Measurements from ENCODE around the gene TCERG1L. TPM values are rescaled to one million over a fixed set of nuclear protein-coding genes. Genes with fewer than 3 reads are reported as not detected.

The TCERG1L gene
- total and polyA plus RNA-seq, 2 experiments from 2014 or later: not detected

GRCh38 chr10:131046194-131046593, 265.3 kb downstream of the TCERG1L start:
- TF ChIP-seq EZH2 (IDR thresholded peaks at IDR 0.05; ENCODE audit: insufficient read depth, poor library complexity, severe bottlenecking) (no peak), EZH2phosphoT487 (IDR thresholded peaks at IDR 0.05; ENCODE audit: insufficient read depth, low read depth) (no peak)
- H3K27me3 ChIP-seq (replicated peaks; ENCODE audit: insufficient read depth): no peaks in the 10 kb centered on the region
- WGBS, 2 experiments (ENCODE audit: low coverage in 1 of 2, low lambda C conversion rate in 2 of 2, missing lambda C conversion rate in 2 of 2): 55 to 57% methylated on average over 9 to 10 of the region's 10 CpGs
- no peaks in the 10 kb centered on the region for H4K20me1 ChIP-seq (ENCODE audit: insufficient read depth)
- no peak overlapping the region for H3K9ac ChIP-seq
- H3K4me3 ChIP-seq: no peak overlapping the region
- H3K9me2 ChIP-seq (ENCODE audit: insufficient read depth): no peaks in the 10 kb centered on the region
- no peak overlapping the region for H3K4me2 ChIP-seq (ENCODE audit: unreplicated experiment)
- in situ Hi-C loops (cut with MboI): no loop called here
- no peaks in the 10 kb centered on the region for H3K79me2 ChIP-seq (ENCODE audit: insufficient read depth)
- H3K27ac ChIP-seq: no peak overlapping the region
- no peaks in the 10 kb centered on the region for H3K9me3 ChIP-seq (ENCODE audit: low read depth)
- H3F3A ChIP-seq (ENCODE audit: insufficient read depth): no peaks in the 10 kb centered on the region
- H3K36me3 ChIP-seq (ENCODE audit: low read depth): no peaks in the 10 kb centered on the region
- no peak for DNase-seq
- H3K4me1 ChIP-seq (ENCODE audit: insufficient read depth): no peaks in the 10 kb centered on the region
- no peak overlapping the region for H2AFZ ChIP-seq

- Histone ChIP-seq H3K9me3 (ENCODE audit: low read depth) (no peaks in the 10 kb centered on the region), H4K20me1 (ENCODE audit: insufficient read depth) (no peaks in the 10 kb centered on the region), H3K4me1 (ENCODE audit: insufficient read depth) (no peaks in the 10 kb centered on the region), H3K9me2 (ENCODE audit: insufficient read depth) (no peaks in the 10 kb centered on the region), H2AFZ (no peak overlapping the region), H3K79me2 (ENCODE audit: insufficient read depth) (no peaks in the 10 kb centered on the region), H3K27ac (no peak overlapping the region), H3F3A (ENCODE audit: insufficient read depth) (no peaks in the 10 kb centered on the region), H3K27me3 (replicated peaks; ENCODE audit: insufficient read depth) (no peaks in the 10 kb centered on the region), H3K4me2 (ENCODE audit: unreplicated experiment) (no peak overlapping the region), H3K36me3 (ENCODE audit: low read depth) (no peaks in the 10 kb centered on the region), H3K4me3 (no peak overlapping the region), H3K9ac (no peak overlapping the region)
- in situ Hi-C loops (cut with MboI): no loop called here
- TF ChIP-seq EZH2phosphoT487 (IDR thresholded peaks at IDR 0.05; ENCODE audit: insufficient read depth, low read depth) (no peak), EZH2 (IDR thresholded peaks at IDR 0.05; ENCODE audit: insufficient read depth, poor library complexity, severe bottlenecking) (no peak)
- no peak for DNase-seq
- WGBS, 2 experiments (ENCODE audit: low coverage in 1 of 2, low lambda C conversion rate in 2 of 2, missing lambda C conversion rate in 2 of 2): 53 to 62% methylated on average over 13 of the region's 14 CpGs
These were observed 267.0 kb downstream of the TCERG1L start for GRCh38 chr10:131044379-131045111.

DNA sequence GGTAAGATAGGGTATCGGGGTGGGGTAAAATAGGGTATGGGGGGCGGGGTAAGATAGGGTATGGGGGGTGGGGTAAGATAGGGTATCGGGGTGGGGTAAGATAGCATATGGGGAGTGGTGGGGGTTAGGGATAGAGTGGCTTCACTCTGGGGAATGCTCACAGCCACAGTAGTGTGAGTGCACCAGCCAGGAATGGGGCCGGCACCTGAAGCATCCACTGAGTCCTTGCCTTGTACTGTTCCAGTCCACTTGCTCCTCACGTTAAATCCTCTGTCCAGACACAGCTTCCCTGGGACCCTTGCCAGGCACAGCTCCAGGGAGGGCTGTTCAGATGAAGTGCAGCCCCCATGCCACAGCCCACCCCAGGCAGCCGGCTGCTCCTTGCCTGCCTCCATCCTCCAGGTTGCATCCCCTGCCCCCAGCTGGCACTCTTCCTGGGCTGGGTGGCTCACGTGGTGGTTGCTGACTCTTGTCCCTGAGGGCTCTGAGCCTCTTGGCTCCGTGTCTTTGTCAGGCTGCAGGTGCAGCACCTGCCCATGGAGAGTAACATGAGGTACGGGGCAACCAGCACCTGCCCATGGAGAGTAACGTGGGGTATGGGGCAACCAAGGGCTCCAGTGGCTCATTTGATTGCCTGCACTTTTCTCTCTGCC, 268.4 kb downstream of the TCERG1L start:
- TF ChIP-seq EZH2 (IDR thresholded peaks at IDR 0.05; ENCODE audit: insufficient read depth, poor library complexity, severe bottlenecking) (no peak), EZH2phosphoT487 (IDR thresholded peaks at IDR 0.05; ENCODE audit: insufficient read depth, low read depth) (no peak)
- H3K36me3 ChIP-seq (ENCODE audit: low read depth): no peaks in the 10 kb centered on the region
- WGBS, 2 experiments (ENCODE audit: low coverage in 1 of 2, low lambda C conversion rate in 2 of 2, missing lambda C conversion rate in 2 of 2): 29 to 49% methylated on average over 5 to 10 of the region's 10 CpGs
- H3K9me2 ChIP-seq (ENCODE audit: insufficient read depth): no peaks in the 10 kb centered on the region
- H3K4me2 ChIP-seq (ENCODE audit: unreplicated experiment): no peak overlapping the region
- no peak overlapping the region for H2AFZ ChIP-seq
- H3F3A ChIP-seq (ENCODE audit: insufficient read depth): no peaks in the 10 kb centered on the region
- H3K27me3 ChIP-seq (replicated peaks; ENCODE audit: insufficient read depth): no peaks in the 10 kb centered on the region
- no peak for DNase-seq
- H4K20me1 ChIP-seq (ENCODE audit: insufficient read depth): no peaks in the 10 kb centered on the region
- H3K4me1 ChIP-seq (ENCODE audit: insufficient read depth): no peaks in the 10 kb centered on the region
- H3K27ac ChIP-seq: no peak overlapping the region
- in situ Hi-C loops (cut with MboI): no loop called here
- H3K9me3 ChIP-seq (ENCODE audit: low read depth): no peaks in the 10 kb centered on the region
- H3K9ac ChIP-seq: no peak overlapping the region
- no peaks in the 10 kb centered on the region for H3K79me2 ChIP-seq (ENCODE audit: insufficient read depth)
- no peak overlapping the region for H3K4me3 ChIP-seq
